ENCODE results near the gene PSTPIP1. TPM values are rescaled to one million over a fixed set of nuclear protein-coding genes. Genes with fewer than 3 reads are reported as not detected.

PSTPIP1 gene
- total RNA-seq, 3 donors from 2014 or later (not counting 1 experiment from before 2014, with no cell fraction given) = 218 to 316 (median 228) TPM

GRCh38 chr15:77030048-77030927, 35.4 kb downstream of the PSTPIP1 start:
- DNase-seq (peak in 1 of 2 donors; percentile 15), ATAC-seq (no peak)
- no peak overlapping the region for H3K4me3 ChIP-seq (ENCODE audit: low read length)
- no peaks in the 10 kb centered on the region for H3K27me3 ChIP-seq (ENCODE audit: control insufficient read depth, insufficient read depth, low read length)
- intact Hi-C loops (cut with micrococcal nuclease) = no loop called here
- Mint-ChIP-seq H3K27me3 (ENCODE audit: low read depth in 2 of 2) (no peaks in the 10 kb centered on the region), H3K36me3 (no peaks in the 10 kb centered on the region), H3K27ac (peak overlapping the region in 1 of 2 donors; percentile 71), H3K4me1 (peaks cover 10 to 40% of the 10 kb centered on the region in 2 donors), H3K4me3 (no peak overlapping the region), H3K9me3 (no peaks in the 10 kb centered on the region)
- H3K4me1 ChIP-seq (ENCODE audit: control insufficient read depth, insufficient read depth, low read length) = peaks cover 43% of the 10 kb centered on the region
- H3K36me3 ChIP-seq (ENCODE audit: control insufficient read depth, insufficient read depth, low read length) = peaks cover 87% of the 10 kb centered on the region
- WGBS (ENCODE audit: insufficient coverage) = 90% methylated on average over 22 of the region's 22 CpGs
- no peak overlapping the region for H3K27ac ChIP-seq (ENCODE audit: low read length)
- H3K9me3 ChIP-seq (ENCODE audit: control insufficient read depth, insufficient read depth, low read length) = no peaks in the 10 kb centered on the region
- TF ChIP-seq CTCF (IDR thresholded peaks at IDR 0.05) = no peak

GRCh38 chr15:77030928-77031375, 36.0 kb downstream of the PSTPIP1 start:
- H3K9me3 ChIP-seq (ENCODE audit: control insufficient read depth, insufficient read depth, low read length) = no peaks in the 10 kb centered on the region
- Mint-ChIP-seq H3K4me3 (no peak overlapping the region), H3K4me1 (peaks cover 7 to 36% of the 10 kb centered on the region in 2 donors), H3K36me3 (no peaks in the 10 kb centered on the region), H3K27me3 (ENCODE audit: low read depth in 2 of 2) (no peaks in the 10 kb centered on the region), H3K27ac (peak overlapping the region in 1 of 2 donors; percentile 71), H3K9me3 (no peaks in the 10 kb centered on the region)
- TF ChIP-seq CTCF (IDR thresholded peaks at IDR 0.05) = no peak
- H3K4me3 ChIP-seq (ENCODE audit: low read length) = no peak overlapping the region
- peaks cover 87% of the 10 kb centered on the region for H3K36me3 ChIP-seq (ENCODE audit: control insufficient read depth, insufficient read depth, low read length)
- ATAC-seq (no peak), DNase-seq (peak in 1 of 2 donors; percentile 11)
- H3K4me1 ChIP-seq (ENCODE audit: control insufficient read depth, insufficient read depth, low read length) = peaks cover 37% of the 10 kb centered on the region
- H3K27me3 ChIP-seq (ENCODE audit: control insufficient read depth, insufficient read depth, low read length) = no peaks in the 10 kb centered on the region
- WGBS (ENCODE audit: insufficient coverage) = 96% methylated on average over 10 of the region's 10 CpGs
- intact Hi-C loops (cut with micrococcal nuclease) = loop anchor here (1.0 kb wide), 1 partner anchor 58 kb away; no protein-coding TSS in a partner anchor
- H3K27ac ChIP-seq (ENCODE audit: low read length) = no peak overlapping the region

GRCh38 chr15:77031376-77032050, 36.6 kb downstream of the PSTPIP1 start:
- Histone ChIP-seq H3K9me3 (ENCODE audit: control insufficient read depth, insufficient read depth, low read length) (no peaks in the 10 kb centered on the region), H3K27ac (ENCODE audit: low read length) (no peak overlapping the region), H3K36me3 (ENCODE audit: control insufficient read depth, insufficient read depth, low read length) (peaks cover 88% of the 10 kb centered on the region), H3K4me3 (ENCODE audit: low read length) (no peak overlapping the region), H3K4me1 (ENCODE audit: control insufficient read depth, insufficient read depth, low read length) (peaks cover 32% of the 10 kb centered on the region), H3K27me3 (ENCODE audit: control insufficient read depth, insufficient read depth, low read length) (no peaks in the 10 kb centered on the region)
- ATAC-seq (peak in 2 of 3 donors; percentile 65 to 86), DNase-seq (peak; percentile 27 to 56)
- TF ChIP-seq CTCF (IDR thresholded peaks at IDR 0.05) = no peak
- Mint-ChIP-seq H3K27me3 (ENCODE audit: low read depth in 2 of 2) (no peaks in the 10 kb centered on the region), H3K27ac (peak overlapping the region; percentile 64 to 71), H3K4me3 (no peak overlapping the region), H3K36me3 (no peaks in the 10 kb centered on the region), H3K9me3 (no peaks in the 10 kb centered on the region), H3K4me1 (peaks cover 5 to 36% of the 10 kb centered on the region in 2 donors)
- intact Hi-C loops (cut with micrococcal nuclease) = loop anchor here (1.0 kb wide), 1 partner anchor 58 kb away; no protein-coding TSS in a partner anchor
- WGBS (ENCODE audit: insufficient coverage) = 69% methylated on average over 12 of the region's 12 CpGs
